ENCODE results near the gene IER3.

Gene IER3

DNA sequence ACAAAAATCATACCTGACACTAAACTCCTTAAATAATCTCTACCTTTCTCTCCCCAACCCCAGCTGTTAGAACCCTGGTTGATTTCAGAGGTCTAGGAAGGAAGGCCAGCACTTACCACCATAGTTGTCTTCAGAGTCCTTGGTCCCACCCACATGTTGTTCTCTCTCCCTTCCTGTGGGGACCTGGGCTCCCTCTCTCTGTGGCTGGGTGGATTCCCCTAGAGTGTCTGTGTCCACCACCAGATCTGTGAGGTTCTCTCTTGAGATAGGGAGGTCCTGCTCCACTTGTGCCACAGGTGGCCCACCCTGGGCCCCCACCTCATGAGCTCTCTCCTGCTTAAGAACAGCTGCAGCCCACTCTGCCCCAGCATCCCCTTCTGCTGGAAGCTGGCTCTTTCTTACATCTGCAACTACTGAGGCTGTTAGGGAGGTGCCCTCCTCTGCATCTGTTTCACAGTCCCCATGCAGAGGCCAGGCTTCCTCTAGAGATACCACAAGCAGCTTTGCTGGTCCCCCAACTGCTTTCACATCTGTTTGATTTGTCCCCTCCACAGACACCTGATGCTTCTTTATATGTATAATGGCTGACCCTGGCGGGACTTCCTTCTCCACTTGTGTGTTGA is 32.5 kb downstream of the IER3 start:
- FAIRE-seq (peak; percentile 37), DNase-seq (ENCODE audit: insufficient read length, low spot score) (no peak)

GRCh38 chr6:30709101-30709868 is 35.1 kb downstream of the IER3 start:
- DNase-seq (ENCODE audit: insufficient read length, low spot score), result no peak
- no peak for FAIRE-seq

- DNase-seq (ENCODE audit: insufficient read length, low spot score) (no peak), FAIRE-seq (no peak)
Observed at GRCh38 chr6:30707281-30707850, 37.0 kb downstream of the IER3 start.

GRCh38 chr6:30705620-30706019 is 38.7 kb downstream of the IER3 start:
- FAIRE-seq (no peak), DNase-seq (ENCODE audit: insufficient read length, low spot score) (no peak)

DNA sequence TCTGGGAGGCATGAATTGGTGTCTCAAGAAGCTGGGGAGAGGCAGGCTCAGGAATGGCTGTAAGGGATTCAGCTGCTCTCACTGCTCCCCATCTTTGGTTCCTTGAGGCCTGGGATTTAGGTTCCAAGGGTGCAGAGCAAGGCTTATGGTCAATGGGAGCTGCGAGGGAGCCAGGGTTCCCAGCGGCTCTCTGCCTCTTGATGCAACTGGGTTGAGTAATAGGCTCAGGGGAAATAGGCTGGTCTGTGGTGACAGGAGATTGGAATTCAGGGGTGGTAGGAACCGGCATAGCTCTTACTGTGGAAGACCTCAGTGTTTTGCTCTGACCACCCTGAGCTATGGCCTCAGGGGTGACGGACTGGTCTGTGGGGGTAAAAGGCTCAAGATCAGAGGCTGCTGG is 40.5 kb downstream of the IER3 start:
- no peak for DNase-seq (ENCODE audit: insufficient read length, low spot score)
- FAIRE-seq, result no peak

- DNase-seq (ENCODE audit: insufficient read length, low spot score), result no peak
- no peak for FAIRE-seq
Observed at GRCh38 chr6:30703011-30703410, 41.3 kb downstream of the IER3 start.

DNA sequence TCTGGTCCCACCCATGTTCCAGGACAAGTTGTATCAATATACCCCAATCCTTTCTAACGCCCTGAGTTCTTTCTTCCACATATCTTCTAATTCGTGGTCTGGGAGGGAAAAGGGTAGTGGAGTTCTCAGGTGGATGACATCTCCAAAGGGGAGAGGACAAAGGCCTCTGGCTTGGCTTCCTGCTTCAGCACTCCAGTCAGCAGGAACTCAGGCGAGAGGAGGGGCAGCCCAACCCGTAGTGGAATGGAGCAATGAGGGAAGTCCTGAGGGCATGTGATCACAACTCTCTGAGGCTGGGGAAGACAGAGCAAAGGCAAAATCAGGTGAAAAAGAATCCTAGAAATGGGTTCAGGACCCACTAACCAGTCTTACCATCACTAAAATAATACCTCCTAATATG is 44.0 kb downstream of the IER3 start:
- no peak for DNase-seq (ENCODE audit: insufficient read length, low spot score)
- FAIRE-seq, result no peak

DNA sequence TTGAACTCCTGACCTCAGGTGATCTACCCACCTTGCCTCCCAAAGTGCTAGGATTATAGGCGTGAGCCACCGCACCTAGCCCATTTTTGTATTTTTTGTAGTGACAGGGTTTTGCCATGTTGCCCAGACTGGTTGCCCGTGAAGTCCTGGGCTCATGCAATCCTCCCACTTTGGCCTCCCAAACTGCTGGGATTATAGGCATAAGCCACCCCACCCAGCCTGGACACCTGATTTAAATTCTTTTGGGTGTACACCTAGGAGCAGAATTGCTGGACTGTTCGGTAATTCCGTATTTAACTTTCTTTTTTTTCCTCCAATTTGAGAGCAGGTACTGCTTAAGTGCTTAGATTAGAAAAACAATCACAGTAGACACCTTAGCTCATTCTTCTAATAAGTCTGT is 47.9 kb downstream of the IER3 start:
- DNase-seq (ENCODE audit: insufficient read length, low spot score), result no peak
- no peak for FAIRE-seq
